T-helper 1 cell treated with Interleukin-12 subunit alpha and Interleukin-12 subunit beta and Interleukin-4 antibody, amounts not matched to agents 30 ng/mL and 1 ng/mL, for 36 hours (primary cell): Measurements from ENCODE around the gene HTR3B. TPM values are rescaled to one million over a fixed set of nuclear protein-coding genes. Genes with fewer than 3 reads are reported as not detected.
"Not testable (repeated sequence)": the region's sequence is repeated elsewhere in the genome, so short reads cannot be mapped to it uniquely, and the experiment has no call there.

Source experiments
- intact Hi-C: fragments of 100-400 bp; cut with micrococcal nuclease; formaldehyde crosslinking; loops from one replicate; pipeline ENCODE4 v1.15.1; 2024
- total RNA-seq: library from RNA; stranded (reverse); gene quantifications from 2 replicates; pipeline ENCODE4 v1.2.3, GENCODE V29; 2022

HTR3B gene
- total RNA-seq, 1 donor from 2014 or later: not detected

DNA sequence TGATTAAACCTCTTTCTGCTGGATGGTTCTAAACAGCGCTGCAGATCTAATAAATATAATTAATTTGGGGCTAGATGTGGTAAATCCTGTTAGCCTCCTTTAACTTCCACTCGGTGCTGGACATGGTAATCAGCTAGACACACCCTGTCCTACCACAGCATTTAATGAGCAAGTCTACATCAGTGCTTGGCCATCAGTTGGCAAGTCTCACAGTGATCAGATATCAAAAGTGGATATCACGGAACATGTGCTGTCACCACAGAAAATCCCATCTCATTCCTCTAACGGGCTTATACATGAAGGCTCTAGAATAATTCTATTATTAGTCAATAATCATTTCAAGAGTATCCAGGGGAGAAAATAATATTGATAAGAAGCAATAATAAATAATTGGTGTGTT, 23.6 kb upstream of the HTR3B start:
- intact Hi-C loops: no loop called here

DNA sequence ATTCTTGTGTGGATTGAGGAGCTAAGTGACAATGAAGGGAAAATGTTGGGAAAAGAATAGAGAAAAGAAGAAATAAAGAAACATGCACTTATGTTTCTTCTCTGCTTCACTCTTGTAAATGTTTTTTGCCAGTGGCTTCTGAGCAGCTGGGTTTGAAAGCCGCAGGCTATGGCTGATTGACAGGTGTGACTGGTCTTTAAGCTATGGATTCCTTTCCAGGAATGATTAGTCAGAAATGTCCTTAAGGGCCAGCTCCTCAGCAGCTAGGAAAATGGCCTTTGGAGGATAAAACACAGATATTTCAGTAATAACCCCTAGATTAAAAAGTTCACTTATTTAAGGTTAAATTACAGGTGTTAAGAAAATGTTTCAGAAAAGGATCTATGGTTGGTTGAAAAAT, 22.7 kb upstream of the HTR3B start:
- intact Hi-C loops: no loop called here

DNA sequence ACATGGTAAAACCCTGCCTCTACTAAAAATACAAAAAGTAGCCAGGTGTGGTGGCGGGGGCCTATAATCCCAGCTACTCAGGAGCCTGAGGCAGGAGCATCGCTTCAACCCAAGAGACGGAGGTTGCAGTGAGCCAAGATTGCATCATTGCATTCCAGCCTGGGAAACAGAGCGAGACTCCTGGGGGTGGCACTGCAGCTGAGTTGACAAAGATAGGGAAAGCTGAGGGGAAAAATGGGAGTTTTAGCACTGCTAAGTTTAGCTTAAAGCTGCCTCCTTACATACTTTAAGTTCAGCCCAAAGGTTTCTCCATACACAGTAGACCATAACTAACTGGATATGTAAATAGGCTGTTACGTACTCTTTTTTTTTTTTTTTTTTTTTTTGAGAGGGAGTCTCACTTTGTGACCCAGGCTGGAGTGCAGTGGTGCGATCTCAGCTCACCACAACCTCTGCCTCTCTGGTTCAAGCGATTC, 20.2 kb upstream of the HTR3B start:
- intact Hi-C loops: no loop called here

DNA sequence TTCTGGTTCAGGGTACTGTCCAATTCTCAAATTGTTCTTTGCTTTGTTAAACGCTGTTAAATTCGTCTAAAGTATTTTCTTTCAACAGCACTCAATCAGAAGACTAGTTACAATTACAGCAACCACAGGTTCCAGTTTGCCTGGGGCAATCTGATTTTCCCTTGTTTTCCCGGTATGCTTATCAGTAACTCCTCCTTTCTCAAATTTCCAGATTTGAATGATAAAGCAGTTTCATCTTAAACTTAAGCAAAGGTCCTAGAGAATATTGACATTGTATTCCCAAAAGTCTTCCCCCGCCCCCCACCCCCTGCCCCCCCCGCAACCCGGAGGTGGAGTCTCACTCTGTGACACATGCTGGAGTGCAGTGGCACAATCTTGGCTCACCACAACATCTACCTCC, 18.7 kb upstream of the HTR3B start:
- intact Hi-C loops: no loop called here

DNA sequence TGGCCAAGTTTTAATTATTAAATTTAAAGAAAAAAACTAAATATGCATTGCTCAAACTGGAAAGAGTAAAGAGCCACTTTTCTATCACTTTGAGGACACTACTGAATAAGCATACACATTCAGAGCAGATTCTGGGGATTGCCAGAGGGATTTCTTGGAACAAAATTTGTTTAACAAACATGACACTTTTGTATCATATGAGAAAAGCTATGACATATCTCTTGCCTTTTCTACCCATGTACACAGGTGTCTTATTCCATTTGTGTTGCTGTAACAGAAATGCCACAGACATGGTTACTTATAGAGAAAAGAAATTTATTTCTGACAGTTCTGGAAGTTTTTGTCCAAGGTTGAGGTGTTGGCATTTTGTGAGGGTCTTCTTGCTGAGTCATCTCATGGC, 15.7 kb upstream of the HTR3B start:
- intact Hi-C loops: no loop called here

DNA sequence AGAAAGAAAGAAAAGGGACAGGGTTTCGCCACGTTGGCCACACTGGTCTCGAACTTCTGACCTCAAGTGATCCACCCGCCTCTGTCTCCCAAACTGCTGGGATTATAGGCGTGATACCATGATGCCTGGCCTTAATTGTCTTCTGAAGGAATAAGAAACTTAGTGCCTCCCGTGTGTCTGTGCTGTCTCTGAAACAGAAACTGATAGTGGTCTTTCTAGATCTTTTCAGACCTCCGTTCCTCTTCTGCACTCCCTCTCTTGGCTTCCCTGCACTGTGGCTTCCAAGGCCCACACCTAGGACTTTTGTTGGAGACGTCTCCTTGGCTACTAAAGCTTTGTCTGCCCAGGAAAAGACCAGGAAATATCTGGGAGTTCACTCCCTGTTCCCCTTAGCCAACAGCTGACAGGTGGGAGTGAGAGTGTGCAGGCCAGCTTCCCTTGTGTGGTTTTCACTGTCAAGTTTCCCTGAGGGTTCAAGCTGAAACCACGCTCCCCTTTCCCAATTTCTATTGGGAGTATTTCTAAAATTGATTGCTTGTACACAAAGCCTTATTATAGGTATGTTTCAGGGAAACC, 10.1 kb upstream of the HTR3B start:
- intact Hi-C loops: no loop called here

DNA sequence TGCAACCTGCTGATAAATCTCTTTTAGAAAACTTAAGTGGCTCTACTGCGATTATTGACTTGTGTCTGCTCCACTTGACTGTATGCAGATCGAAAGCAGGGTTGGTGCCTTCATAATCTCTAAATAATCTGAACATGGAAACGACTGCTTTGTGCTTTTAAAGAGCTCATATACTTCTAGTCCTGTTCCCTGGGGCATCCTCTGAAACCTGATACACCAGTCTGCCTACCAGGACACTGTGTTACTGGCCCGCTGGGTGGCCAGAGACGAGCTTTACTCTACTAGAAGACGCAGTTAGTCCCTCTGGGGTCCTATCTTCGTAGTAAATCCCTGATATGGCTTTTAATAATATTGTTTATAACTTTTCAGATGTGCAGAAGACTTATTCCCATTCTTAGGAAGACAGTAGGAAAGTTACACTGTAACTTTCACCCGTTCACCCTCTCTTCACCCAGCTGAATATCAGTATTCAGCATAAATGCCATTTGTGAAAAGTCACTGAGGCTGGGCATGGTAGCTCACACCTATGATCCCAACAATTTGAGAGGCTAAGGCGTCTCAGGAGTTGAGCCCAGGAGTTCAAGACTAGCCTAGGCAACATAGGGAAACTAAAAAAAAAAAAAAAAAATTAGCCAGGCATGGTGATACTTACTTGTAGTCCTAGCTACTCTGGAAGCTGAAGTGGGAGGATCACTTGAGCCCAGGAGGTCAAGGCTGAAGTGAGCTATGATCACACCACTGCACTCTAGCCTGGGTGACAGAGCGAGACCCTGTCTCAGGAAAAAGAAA, 9.0 kb upstream of the HTR3B start:
- intact Hi-C loops: loop anchor here (1.0 kb wide), 2 partner anchors 99 to 366 kb away; no protein-coding TSS in a partner anchor

DNA sequence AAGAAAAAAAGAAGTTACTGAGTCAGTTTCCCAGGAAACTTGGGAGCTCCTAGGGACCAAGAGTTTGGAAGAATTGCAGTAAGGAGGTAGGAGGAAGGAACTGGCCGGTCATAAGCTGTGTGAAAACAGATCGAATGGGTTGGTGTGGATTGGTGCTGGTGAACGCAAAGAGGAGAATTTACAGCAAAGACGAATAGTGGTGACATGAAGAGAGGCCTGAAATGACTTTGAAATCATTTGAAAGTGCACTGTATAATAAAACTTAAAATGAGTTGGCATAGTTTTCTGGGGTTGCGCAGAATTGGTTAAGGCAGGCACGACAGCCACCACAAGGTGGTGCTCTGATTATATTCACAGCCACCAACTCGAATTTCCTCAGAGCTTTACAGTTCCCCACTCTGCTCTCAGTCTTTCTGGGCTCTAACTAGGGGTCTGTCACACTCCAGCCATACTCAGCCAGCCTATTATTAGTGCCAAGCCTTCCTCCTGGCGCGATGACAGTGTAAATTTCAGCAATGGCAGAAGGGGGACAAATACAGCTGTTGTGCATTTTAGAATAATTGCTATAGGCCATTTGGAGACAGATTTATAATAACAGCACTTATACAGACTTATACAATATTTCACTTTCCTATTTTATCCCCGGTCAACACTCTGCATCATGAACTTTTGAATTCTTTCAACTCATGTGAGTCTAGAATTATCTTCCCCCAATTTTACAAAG, 8.3 kb upstream of the HTR3B start:
- intact Hi-C loops: loop anchor here (1.0 kb wide), 2 partner anchors 98 to 365 kb away; no protein-coding TSS in a partner anchor

DNA sequence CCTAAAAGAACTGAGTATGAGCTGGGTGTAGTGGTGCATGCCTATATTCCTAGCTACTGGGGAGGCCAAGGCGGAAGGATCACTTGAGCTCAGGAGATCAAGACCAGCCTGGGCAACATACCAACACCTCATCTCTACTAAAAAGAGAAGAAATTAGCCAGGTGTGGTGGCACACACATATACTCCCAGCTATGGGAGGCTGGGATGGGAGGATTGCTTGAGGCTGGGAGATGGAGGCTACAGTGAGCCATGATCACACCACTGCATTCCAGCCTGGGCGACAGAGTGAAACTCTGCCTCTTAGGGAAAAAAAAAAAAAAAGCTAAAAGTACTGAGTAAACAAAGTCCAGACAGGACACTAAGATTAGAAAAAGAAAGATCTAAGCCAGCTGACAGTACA, 3.5 kb upstream of the HTR3B start:
- intact Hi-C loops: no loop called here

DNA sequence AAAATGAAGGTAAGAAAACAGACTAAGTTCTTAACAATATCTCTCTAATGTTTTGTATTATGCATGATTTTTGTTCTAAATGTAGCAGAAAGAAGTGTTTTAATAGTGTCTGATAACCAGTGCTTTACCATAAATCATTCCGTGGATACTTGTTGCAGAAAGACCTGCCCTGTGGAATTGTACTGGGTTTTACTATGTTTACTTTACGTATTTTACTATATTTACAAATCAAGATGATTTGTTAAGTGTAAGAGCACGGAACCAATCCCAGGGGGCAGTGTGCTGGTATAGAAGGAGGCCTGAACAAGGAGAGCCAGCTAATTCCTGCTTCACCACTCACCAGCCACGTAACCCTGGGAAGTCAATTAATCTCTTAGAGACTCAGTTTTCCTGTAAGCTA, 1.4 kb downstream of the HTR3B start:
- intact Hi-C loops: no loop called here

DNA sequence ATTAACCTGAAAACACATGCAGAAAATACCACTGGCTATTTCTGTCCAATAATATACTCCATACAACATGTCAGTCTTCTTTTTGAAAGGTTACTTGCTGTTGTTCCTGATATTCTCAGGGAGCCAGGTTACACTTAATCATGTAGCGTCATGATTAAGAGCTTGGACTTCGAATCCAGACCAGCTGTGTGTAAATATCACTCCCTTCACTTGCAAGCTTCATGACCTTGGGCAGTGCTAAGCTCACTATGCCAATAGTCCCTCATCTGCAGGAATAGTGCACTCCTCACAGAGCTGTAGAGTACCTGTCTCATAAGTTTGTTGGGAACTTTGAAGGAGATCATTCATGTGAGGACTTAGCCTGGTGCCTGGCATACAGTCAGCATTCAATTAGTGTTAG, 1.9 kb downstream of the HTR3B start:
- intact Hi-C loops: no loop called here

DNA sequence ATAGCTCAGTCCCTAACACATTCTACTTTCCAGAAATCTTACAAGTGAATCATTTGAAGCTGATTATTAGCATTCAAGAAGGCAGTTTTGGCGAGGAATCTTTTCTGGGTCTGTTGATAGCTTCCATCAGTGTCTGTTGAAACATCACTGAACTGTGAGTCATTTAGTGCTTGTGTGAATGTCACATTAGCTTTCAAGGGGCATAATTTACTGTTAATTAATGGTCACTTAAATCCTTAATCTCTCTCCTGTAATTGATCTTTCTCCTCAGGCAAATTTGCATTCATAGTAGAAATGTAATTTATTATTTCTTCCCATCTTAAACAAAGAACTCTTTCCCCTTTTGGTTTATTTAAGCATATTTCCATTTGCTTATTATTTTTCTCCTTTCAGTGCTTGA, 2.6 kb downstream of the HTR3B start:
- intact Hi-C loops: no loop called here

DNA sequence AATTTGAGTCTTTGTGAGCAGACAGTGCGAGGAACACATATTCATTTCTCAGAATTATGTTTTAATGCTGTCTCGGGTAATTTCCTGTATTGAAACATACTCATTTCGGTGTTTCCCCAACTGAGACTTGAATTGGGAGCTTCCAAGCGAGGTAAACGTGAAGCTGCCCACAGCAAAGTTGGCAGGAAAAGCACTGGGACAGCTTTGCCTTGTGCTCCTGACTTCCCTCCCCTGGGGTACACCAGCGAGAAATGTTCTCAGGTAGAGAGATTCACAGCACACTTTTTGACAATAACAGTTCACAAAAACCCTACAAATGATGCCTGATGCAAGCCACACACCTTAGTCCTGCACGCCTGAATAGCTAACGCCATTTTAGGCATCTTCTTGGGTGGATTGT, 3.1 kb downstream of the HTR3B start:
- intact Hi-C loops: no loop called here

DNA sequence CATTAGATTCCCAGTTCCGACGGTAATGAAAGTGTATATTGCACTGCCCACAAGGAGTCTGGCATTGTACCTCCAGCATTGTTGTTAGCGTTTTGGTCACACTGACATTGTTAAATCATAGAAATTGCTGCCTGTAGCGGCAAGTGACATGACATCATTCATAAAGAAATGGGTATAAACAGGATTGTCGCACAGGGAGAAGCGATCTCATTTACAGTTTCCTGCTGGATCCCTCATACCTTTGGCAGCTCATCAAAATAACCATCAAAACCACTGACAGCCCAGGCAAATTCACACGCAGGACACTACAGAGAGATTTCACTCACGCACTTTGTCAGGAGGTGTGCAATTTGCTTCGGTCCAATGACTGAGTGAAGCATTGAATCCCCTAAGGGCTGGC, 3.5 kb downstream of the HTR3B start:
- intact Hi-C loops: no loop called here

DNA sequence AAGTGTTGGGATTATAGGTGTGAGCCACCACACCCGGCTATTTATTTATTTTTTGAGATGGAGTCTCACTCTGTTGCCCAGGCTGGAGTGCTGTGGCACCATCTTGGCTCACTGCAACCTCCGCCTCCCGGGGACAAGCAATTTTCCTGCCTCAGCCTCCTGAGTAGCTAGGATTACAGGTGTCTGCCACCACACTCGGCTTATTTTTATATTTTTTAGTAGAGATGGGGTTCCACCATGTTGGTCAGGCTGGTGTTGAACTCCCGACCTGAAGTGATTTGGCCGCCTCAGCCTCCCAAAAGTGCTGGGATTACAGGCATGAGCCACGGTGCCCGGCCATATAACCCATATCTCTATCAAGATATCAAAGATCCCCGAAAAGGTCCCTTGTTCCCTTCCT, 6.9 kb downstream of the HTR3B start:
- intact Hi-C loops: not testable (repeated sequence)

DNA sequence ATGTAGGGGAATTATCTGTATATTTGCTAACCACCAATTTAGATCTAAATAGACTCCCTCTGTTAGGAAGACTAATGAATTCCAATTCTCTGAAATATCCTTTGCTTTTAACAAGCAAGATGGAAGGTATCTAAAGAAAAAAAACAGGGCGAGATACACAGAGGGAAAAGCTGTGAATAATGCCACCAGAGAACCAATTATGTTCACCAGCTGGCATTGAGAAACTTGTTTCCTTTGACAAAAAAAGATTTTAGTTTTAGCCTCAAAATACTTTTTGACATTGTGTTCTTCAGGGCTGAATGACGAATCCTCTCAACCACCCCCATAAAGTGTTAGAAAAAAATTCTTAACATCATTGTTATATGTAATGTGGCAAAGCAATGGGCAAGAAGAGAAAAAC, 19.0 kb downstream of the HTR3B start:
- intact Hi-C loops: no loop called here

DNA sequence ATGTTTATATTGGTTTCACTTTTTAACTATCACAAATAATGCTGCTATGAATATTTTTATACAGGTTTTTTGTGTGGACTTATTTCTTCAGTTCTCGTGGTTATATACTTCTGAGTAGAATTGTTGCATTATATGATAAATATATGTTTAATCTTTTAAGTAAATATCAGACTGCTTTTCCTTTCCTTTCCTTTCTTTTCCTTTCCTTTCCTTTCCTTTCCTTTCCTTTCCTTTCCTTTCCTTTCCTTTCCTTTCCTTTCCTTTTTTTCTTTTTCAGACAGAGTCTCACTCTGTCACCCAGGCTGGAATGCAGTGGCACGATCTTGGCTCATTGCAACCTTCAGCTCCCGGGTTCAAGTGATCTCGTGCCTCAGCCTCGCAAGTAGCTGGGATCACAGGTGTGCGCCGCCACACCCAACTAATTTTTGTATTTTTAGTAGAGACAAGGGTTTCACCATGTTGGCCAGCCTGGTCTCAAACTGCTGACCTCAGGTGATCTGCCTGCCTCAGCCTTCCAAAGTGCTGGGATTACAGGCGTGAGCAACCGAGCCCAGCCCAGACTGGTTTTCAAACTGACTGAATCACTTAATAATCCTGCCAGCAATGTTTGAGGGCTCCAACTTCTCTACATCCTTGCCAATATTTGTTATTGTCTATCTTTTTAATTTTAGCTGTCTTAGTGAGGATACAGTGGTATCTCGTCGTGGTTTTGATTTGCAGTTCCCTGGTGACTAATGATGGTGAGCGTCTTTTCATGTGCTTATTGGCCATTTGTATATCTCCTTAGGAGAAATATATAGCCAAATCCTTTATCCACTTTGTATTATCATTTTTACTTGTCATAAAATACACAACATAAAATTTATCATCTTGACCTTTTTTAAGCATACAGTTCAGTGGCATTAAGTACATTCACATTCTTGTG, 21.9 kb downstream of the HTR3B start:
- intact Hi-C loops: no loop called here

DNA sequence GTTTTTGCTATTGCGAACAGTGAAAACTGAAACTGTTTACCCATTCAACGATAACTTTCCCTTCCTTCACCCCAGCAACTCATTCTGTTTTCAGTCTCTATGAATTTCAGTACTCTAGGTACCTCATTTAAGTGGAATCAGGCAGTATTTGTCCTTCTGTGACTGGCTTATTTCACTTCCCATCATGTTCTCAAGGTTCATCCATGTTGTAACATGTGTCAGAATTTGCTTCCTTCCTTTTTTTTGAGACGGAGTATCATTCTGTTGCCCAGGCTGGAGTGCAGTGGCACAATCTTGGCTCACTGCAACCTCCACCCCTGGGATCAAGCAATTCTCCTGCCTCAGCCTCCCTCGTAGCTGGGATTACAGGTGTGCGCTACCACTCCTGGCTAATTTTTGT, 23.7 kb downstream of the HTR3B start:
- intact Hi-C loops: no loop called here

DNA sequence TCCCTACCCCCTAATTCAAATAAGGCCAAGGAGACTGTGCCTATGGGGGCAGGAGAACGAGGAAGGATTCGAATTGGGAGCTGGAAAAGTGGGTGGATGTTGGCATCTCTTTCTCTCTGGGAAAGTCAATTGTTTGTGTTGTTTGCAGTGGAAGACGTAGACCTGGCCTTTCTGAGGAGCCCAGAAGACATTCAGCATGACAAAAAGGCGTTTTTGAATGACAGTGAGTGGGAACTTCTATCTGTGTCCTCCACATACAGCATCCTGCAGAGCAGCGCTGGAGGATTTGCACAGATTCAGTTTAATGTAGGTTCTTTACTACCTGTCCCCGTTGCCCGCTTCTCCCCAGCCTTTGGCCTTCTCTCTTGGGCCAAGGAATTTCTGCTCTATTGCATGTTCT, 28.2 kb downstream of the HTR3B start:
- intact Hi-C loops: no loop called here

DNA sequence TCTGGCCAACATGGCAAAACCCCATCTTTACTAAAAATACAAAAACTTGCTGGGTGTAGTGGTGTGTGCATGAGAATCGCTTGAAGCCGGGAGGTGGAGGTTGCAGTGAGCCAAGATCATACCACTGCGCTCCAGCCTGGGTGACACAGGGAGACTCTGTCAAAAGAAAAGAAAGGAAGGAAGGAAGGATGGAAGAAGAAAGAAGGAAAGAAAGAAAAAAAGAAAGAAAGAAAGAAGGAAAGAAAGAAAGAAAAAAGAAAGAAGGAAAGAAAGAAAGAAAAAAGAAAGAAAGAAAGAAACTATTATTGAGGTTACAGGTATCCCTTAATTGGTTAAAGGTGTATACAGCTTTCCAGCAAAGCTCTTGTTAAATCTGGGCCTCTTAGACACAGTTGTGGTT, 29.6 kb downstream of the HTR3B start:
- intact Hi-C loops: not testable (repeated sequence)

DNA sequence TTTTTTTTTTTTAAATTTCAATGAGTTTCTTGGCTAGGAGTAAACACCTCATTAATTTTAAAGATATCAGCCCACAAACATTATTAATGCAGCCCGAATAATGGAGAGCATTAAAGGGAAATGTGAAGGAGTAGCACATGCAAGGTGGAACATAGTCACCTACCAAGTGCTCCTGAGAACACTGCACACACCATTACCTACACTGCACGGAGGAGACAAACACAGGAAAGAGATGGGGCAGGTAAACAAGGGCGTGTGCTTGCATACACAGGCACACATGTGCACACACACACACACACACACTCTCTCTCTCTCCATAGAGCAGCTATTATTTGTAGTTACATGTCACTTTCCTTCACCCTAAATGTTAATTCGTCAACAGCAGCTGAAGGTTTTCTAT, 30.2 kb downstream of the HTR3B start:
- intact Hi-C loops: no loop called here
